ENCODE results near the gene P2RY11. TPM values are rescaled to one million over a fixed set of nuclear protein-coding genes. Genes with fewer than 3 reads are reported as not detected.

The P2RY11 gene
- total RNA-seq, 1 experiment from 2014 or later: 60.6 TPM

- Histone ChIP-seq H2AK5ac (ENCODE audit: insufficient read length, low read length) (no peak overlapping the region), H2BK120ac (ENCODE audit: low read depth, low read length, poor library complexity, severe bottlenecking) (no peak overlapping the region), H3K23me2 (ENCODE audit: insufficient read length, low read depth, low read length, poor library complexity, severe bottlenecking) (no peaks in the 10 kb centered on the region), H3K79me2 (ENCODE audit: insufficient read depth, low read length) (no peaks in the 10 kb centered on the region), H3T11ph (ENCODE audit: low read length) (no peak overlapping the region), H4K91ac (ENCODE audit: insufficient read length, low read depth, low read length) (no peak overlapping the region), H4K8ac (replicated peaks; ENCODE audit: insufficient read length, low read depth, low read length) (no peak overlapping the region), H3K9ac (ENCODE audit: extremely low read depth, insufficient read length, low read length) (no peak overlapping the region), H3K27ac (ENCODE audit: insufficient read length, low read depth, low read length) (no peak overlapping the region), H3K14ac (ENCODE audit: insufficient read depth, low read length) (no peak overlapping the region), H3K4ac (ENCODE audit: low read depth, low read length) (no peak overlapping the region), H3K4me1 (ENCODE audit: insufficient read depth, low read length) (no peaks in the 10 kb centered on the region; the same call in 1 of the 2 replicates), H4K5ac (ENCODE audit: insufficient read length, low read depth, low read length) (no peak overlapping the region), H3K56ac (ENCODE audit: insufficient read length, low read depth, low read length) (no peak overlapping the region), H3K79me1 (ENCODE audit: insufficient read depth, low read depth, low read length, poor library complexity, severe bottlenecking) (no peaks in the 10 kb centered on the region), H3K23ac (ENCODE audit: insufficient read length, low read depth, low read length) (no peak overlapping the region), H3K18ac (ENCODE audit: insufficient read length, low read depth, low read length) (no peak overlapping the region), H2BK5ac (ENCODE audit: insufficient read length, low read length) (no peak overlapping the region), H2BK12ac (ENCODE audit: insufficient read length, low read depth, low read length) (no peak overlapping the region), H3K4me2 (ENCODE audit: insufficient read depth, insufficient read length, low read length) (no peak overlapping the region), H3K9me3 (ENCODE audit: control insufficient read depth, low read depth, low read length) (no peaks in the 10 kb centered on the region), H4K20me1 (ENCODE audit: control insufficient read depth, insufficient read depth, insufficient read length) (peaks cover 5% of the 10 kb centered on the region), H3K27me3 (ENCODE audit: insufficient read depth, low read length) (no peaks in the 10 kb centered on the region; the same call in 1 of the 2 replicates), H2BK15ac (ENCODE audit: low read depth, low read length) (no peak overlapping the region), H2AFZ (ENCODE audit: low read length) (no peak overlapping the region), H2BK20ac (ENCODE audit: low read depth, low read length, poor library complexity, severe bottlenecking) (no peak overlapping the region)
- H3K27me3 Mint-ChIP-seq (ENCODE audit: low read depth): peaks cover 29% of the 10 kb centered on the region
- peaks cover 13 to 18% of the 10 kb centered on the region in 2 experiments for H3K4me1 Mint-ChIP-seq
- H3K27ac Mint-ChIP-seq: no peak overlapping the region; a peak in 1 of 7 replicates
- H3K36me3 Mint-ChIP-seq (ENCODE audit: insufficient read depth in 1 of 3, low read depth in 3 of 3): peaks cover 0 to 3% (median under 1%) of the 10 kb centered on the region in 3 experiments; a peak in 3 of 7 replicates
- DNase-seq: no peak
- TF ChIP-seq CTCF (conservative IDR thresholded peaks at IDR 0.05): no peak
- WGBS (ENCODE audit: extremely low coverage, insufficient read length, low lambda C conversion rate): no CpG with 5 or more reads among the region's 6 CpGs
- no peak overlapping the region for H3K4me3 Mint-ChIP-seq
- peaks cover 5 to 16% of the 10 kb centered on the region in 2 experiments for H3K9me3 Mint-ChIP-seq
These were observed 42.4 kb upstream of the P2RY11 start for GRCh38 chr19:10069046-10069445.
